Measurements from ENCODE around the gene FYCO1. TPM values are rescaled to one million over a fixed set of nuclear protein-coding genes. Genes with fewer than 3 reads are reported as not detected.

Gene FYCO1
- total and polyA plus RNA-seq, 12 donors: 8.8 to 216 (median 143) TPM

- Histone ChIP-seq H3K27me3 (no peaks in the 10 kb centered on the region), H3K36me3 (peaks cover 0 to 23% (median 0%) of the 10 kb centered on the region in 9 donors), H3K27ac (no peak overlapping the region), H3K9me3 (no peaks in the 10 kb centered on the region), H3K4me3 (no peak overlapping the region), H3K4me1 (peaks cover 0 to 13% (median 0%) of the 10 kb centered on the region in 9 donors)
- intact Hi-C loops (cut with DNase I): no loop called here
- no peak for ATAC-seq
- no peak for TF ChIP-seq CTCF (IDR thresholded peaks at IDR 0.05)
- DNase-seq: no peak
- 95 to 97% methylated on average over 7 of the region's 7 CpGs for WGBS, 2 donors
Measured at GRCh38 chr3:45914362-45915058, 81.1 kb downstream of the FYCO1 start.

GRCh38 chr3:45912435-45912834, 83.2 kb downstream of the FYCO1 start:
- 89 to 91% methylated on average over 6 of the region's 6 CpGs for WGBS, 2 donors
- Histone ChIP-seq H3K27me3 (no peaks in the 10 kb centered on the region), H3K9me3 (no peaks in the 10 kb centered on the region), H3K27ac (no peak overlapping the region), H3K4me3 (no peak overlapping the region), H3K36me3 (peaks cover 0 to 4% (median 0%) of the 10 kb centered on the region in 9 donors), H3K4me1 (peaks cover 0 to 26% (median 0%) of the 10 kb centered on the region in 9 donors)
- intact Hi-C loops (cut with DNase I): no loop called here
- ATAC-seq (no peak), DNase-seq (no peak)
- no peak for TF ChIP-seq CTCF (IDR thresholded peaks at IDR 0.05)

GRCh38 chr3:45911511-45912226, 84.0 kb downstream of the FYCO1 start:
- intact Hi-C loops (cut with DNase I): no loop called here
- no peaks in the 10 kb centered on the region for H3K9me3 ChIP-seq
- no peak for TF ChIP-seq CTCF (IDR thresholded peaks at IDR 0.05)
- no peaks in the 10 kb centered on the region for H3K27me3 ChIP-seq
- H3K36me3 ChIP-seq: peaks cover 0 to 2% (median 0%) of the 10 kb centered on the region in 9 donors
- H3K27ac ChIP-seq: no peak overlapping the region
- H3K4me3 ChIP-seq: no peak overlapping the region
- 92 to 93% methylated on average over 11 of the region's 11 CpGs for WGBS, 2 donors
- DNase-seq (no peak), ATAC-seq (no peak)
- H3K4me1 ChIP-seq: peaks cover 0 to 25% (median 0%) of the 10 kb centered on the region in 9 donors

GRCh38 chr3:45910892-45911291, 84.7 kb downstream of the FYCO1 start:
- H3K36me3 ChIP-seq: peaks cover 0 to 2% (median 0%) of the 10 kb centered on the region in 9 donors
- DNase-seq (no peak), ATAC-seq (peak in 6 of 8 donors; percentile 30 to 60 (median 52))
- peaks cover 0 to 18% (median 0%) of the 10 kb centered on the region in 9 donors for H3K4me1 ChIP-seq
- no peaks in the 10 kb centered on the region for H3K9me3 ChIP-seq
- 63 to 73% methylated on average over 4 of the region's 4 CpGs for WGBS, 2 donors
- no peak overlapping the region for H3K27ac ChIP-seq
- intact Hi-C loops (cut with DNase I): no loop called here
- H3K4me3 ChIP-seq: no peak overlapping the region
- no peak for TF ChIP-seq CTCF (IDR thresholded peaks at IDR 0.05)
- no peaks in the 10 kb centered on the region for H3K27me3 ChIP-seq
